ENCODE measurements around the gene GPR18.

GRCh38 chr13:99214232-99214631 lies 43.9 kb downstream of the GPR18 start:
- TF ChIP-seq ZNF777 (CRISPR knock-in tag; IDR thresholded peaks at IDR 0.05) (no peak), ZC3H13 (CRISPR knock-in tag; IDR thresholded peaks at IDR 0.05) (no peak), ONECUT2 (CRISPR knock-in tag; IDR thresholded peaks at IDR 0.05) (no peak), MAFK (conservative IDR thresholded peaks at IDR 0.05 in 1 of 2, IDR thresholded peaks at IDR 0.05 in 1 of 2; ENCODE audit: low read length in 2 of 2) (no peak), TBP (CRISPR knock-in tag; IDR thresholded peaks at IDR 0.05) (no peak), ZBED4 (CRISPR knock-in tag; IDR thresholded peaks at IDR 0.05; ENCODE audit: borderline replicate concordance) (no peak), ZNF800 (CRISPR knock-in tag; IDR thresholded peaks at IDR 0.05) (no peak)
- TF ChIP-seq, protein P1, sequence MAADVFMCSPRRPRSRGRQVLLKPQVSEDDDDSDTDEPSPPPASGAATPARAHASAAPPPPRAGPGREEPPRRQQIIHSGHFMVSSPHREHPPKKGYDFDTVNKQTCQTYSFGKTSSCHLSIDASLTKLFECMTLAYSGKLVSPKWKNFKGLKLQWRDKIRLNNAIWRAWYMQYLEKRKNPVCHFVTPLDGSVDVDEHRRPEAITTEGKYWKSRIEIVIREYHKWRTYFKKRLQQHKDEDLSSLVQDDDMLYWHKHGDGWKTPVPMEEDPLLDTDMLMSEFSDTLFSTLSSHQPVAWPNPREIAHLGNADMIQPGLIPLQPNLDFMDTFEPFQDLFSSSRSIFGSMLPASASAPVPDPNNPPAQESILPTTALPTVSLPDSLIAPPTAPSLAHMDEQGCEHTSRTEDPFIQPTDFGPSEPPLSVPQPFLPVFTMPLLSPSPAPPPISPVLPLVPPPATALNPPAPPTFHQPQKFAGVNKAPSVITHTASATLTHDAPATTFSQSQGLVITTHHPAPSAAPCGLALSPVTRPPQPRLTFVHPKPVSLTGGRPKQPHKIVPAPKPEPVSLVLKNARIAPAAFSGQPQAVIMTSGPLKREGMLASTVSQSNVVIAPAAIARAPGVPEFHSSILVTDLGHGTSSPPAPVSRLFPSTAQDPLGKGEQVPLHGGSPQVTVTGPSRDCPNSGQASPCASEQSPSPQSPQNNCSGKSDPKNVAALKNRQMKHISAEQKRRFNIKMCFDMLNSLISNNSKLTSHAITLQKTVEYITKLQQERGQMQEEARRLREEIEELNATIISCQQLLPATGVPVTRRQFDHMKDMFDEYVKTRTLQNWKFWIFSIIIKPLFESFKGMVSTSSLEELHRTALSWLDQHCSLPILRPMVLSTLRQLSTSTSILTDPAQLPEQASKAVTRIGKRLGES (CRISPR knock-in tag; IDR thresholded peaks at IDR 0.05; ENCODE audit: borderline replicate concordance) = no peak
